ENCODE data around the gene ASXL2.

DNA sequence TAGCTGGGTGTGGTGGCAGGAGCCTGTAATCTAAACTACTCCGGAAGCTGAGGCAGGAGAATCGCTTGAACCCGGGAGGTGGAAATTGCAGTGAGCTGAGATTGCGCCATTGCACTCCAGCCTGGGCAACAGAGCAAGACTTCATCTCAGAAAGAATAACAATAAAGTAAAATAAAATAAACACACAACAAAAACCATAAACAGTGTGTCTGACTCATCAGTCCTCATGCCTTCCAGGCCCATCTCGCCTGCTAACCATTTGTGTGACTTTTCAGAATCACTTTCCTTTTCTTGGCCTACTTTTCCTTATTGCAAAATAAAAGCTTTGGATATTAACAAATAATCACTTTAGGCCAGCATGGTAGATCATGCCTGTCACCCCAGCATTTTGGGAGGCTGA is 42.0 kb upstream of the ASXL2 start:
- TF ChIP-seq, protein P1, sequence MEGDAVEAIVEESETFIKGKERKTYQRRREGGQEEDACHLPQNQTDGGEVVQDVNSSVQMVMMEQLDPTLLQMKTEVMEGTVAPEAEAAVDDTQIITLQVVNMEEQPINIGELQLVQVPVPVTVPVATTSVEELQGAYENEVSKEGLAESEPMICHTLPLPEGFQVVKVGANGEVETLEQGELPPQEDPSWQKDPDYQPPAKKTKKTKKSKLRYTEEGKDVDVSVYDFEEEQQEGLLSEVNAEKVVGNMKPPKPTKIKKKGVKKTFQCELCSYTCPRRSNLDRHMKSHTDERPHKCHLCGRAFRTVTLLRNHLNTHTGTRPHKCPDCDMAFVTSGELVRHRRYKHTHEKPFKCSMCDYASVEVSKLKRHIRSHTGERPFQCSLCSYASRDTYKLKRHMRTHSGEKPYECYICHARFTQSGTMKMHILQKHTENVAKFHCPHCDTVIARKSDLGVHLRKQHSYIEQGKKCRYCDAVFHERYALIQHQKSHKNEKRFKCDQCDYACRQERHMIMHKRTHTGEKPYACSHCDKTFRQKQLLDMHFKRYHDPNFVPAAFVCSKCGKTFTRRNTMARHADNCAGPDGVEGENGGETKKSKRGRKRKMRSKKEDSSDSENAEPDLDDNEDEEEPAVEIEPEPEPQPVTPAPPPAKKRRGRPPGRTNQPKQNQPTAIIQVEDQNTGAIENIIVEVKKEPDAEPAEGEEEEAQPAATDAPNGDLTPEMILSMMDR (IDR thresholded peaks at IDR 0.05): no peak
- TF ChIP-seq EP300 (IDR thresholded peaks at IDR 0.05) (no peak), POLR2AphosphoS5 (IDR thresholded peaks at IDR 0.05) (no peak), POLR2A (IDR thresholded peaks at IDR 0.05) (no peak)

Measured in suprapubic skin (tissue), 4 donors.